ENCODE data around the gene ITGB1. TPM values are rescaled to one million over a fixed set of nuclear protein-coding genes. Genes with fewer than 3 reads are reported as not detected.
A peak's percentile ranks its signal among the peaks of the same experiment; 100 is the strongest.

ITGB1 gene
- total RNA-seq (2021) = 276 and 282 TPM in 2 replicates
- Bru-seq, nascent RNA = percentile 97 among the genes with signal in this experiment
- BruChase-seq, experiment 1, labeled RNA remaining after a 2-hour chase = percentile 95 among the genes with signal in this experiment
- BruChase-seq, experiment 2, labeled RNA remaining after a 6-hour chase = percentile 97 among the genes with signal in this experiment
- long read RNA-seq, transcript ITGB1-201 (16 exons, 3,640 nt) = major isoform, 491 of 616 reads
- long read RNA-seq, transcript ITGB1-202 (16 exons, 3,784 nt) = minor isoform, 5 of 616 reads
- long read RNA-seq, partial matches to known transcripts = 52 of 616 reads
- long read RNA-seq, other reads (novel, unspliced or antisense) = 68 of 616 reads

GRCh38 chr10:32958085-32959005 is at the start of gene ITGB1:
TSS of gene ITGB1 (minus strand) at chr10:32958230. CDS start at chr10:32935558, 22,672 bp downstream.
- ChIA-PET CTCF (no interaction called here), POLR2A (ENCODE audit: low non-redundant PET) (no interaction called here)
- H3K36me3 ChIP-seq (ENCODE audit: insufficient read depth, low read length, poor library complexity, severe bottlenecking) = no peaks in the 10 kb centered on the region
- H3K27me3 ChIP-seq (replicated peaks; ENCODE audit: insufficient read depth, low read depth, low read length, poor library complexity) = no peaks in the 10 kb centered on the region
- peak; percentile 98 for DNase-seq (ENCODE audit: low spot score)
- H3K27ac ChIP-seq (ENCODE audit: low read depth, low read length, poor library complexity, severe bottlenecking) = peak within 1 kb of the TSS; percentile 99
- intact Hi-C loops (cut with micrococcal nuclease; ENCODE audit: unreplicated experiment) = loop anchor here (2.0 kb wide), 1 partner anchor 44 kb away; no protein-coding TSS in a partner anchor
- TF ChIP-seq CTCF (conservative IDR thresholded peaks at IDR 0.05; ENCODE audit: low read depth, low read length) (no peak), EZH2 (IDR thresholded peaks at IDR 0.05; ENCODE audit: borderline replicate concordance, low read depth, low read length, poor library complexity, severe bottlenecking) (no peak)
- peak within 1 kb of the TSS; percentile 93 for H3K4me3 ChIP-seq (ENCODE audit: low read depth, low read length, poor library complexity, severe bottlenecking)
- no peaks in the 10 kb centered on the region for H3K9me3 ChIP-seq (ENCODE audit: low read depth, low read length, poor library complexity, severe bottlenecking)
- no TSS peak for BruUV-seq (replicated peaks)
- H3K4me1 ChIP-seq (ENCODE audit: insufficient read depth, low read length, poor library complexity, severe bottlenecking) = peaks cover 45% of the 10 kb centered on the region

GRCh38 chr10:33006342-33006887 is 48.4 kb upstream of the ITGB1 start:
- intact Hi-C loops (cut with micrococcal nuclease; ENCODE audit: unreplicated experiment) = loop anchor here (5.0 to 10.0 kb wide), 2 partner anchors 559 to 632 kb away; partner anchors contain the start of gene CCDC7
- Histone ChIP-seq H3K9me3 (ENCODE audit: low read depth, low read length, poor library complexity, severe bottlenecking) (no peaks in the 10 kb centered on the region), H3K27ac (ENCODE audit: low read depth, low read length, poor library complexity, severe bottlenecking) (peak overlapping the region; percentile 72), H3K4me3 (ENCODE audit: low read depth, low read length, poor library complexity, severe bottlenecking) (no peak overlapping the region), H3K27me3 (replicated peaks; ENCODE audit: insufficient read depth, low read depth, low read length, poor library complexity) (no peaks in the 10 kb centered on the region), H3K36me3 (ENCODE audit: insufficient read depth, low read length, poor library complexity, severe bottlenecking) (no peaks in the 10 kb centered on the region), H3K4me1 (ENCODE audit: insufficient read depth, low read length, poor library complexity, severe bottlenecking) (peaks cover 8% of the 10 kb centered on the region)
- DNase-seq (ENCODE audit: low spot score) = no peak
- TF ChIP-seq CTCF (conservative IDR thresholded peaks at IDR 0.05; ENCODE audit: low read depth, low read length) = no peak
- TF ChIP-seq EZH2 (IDR thresholded peaks at IDR 0.05; ENCODE audit: borderline replicate concordance, low read depth, low read length, poor library complexity, severe bottlenecking) = no peak
- ChIA-PET CTCF (no interaction called here), POLR2A (ENCODE audit: low non-redundant PET) (no interaction called here)
- BruUV-seq (replicated peaks) = no TSS peak

All from A673 (cell line).